Measurements from ENCODE around the gene MTCL1. TPM values are rescaled to one million over a fixed set of nuclear protein-coding genes. Genes with fewer than 3 reads are reported as not detected.

MTCL1 gene
- total and polyA plus RNA-seq, 2 experiments from 2014 or later: 10.6 to 19.7 TPM

DNA sequence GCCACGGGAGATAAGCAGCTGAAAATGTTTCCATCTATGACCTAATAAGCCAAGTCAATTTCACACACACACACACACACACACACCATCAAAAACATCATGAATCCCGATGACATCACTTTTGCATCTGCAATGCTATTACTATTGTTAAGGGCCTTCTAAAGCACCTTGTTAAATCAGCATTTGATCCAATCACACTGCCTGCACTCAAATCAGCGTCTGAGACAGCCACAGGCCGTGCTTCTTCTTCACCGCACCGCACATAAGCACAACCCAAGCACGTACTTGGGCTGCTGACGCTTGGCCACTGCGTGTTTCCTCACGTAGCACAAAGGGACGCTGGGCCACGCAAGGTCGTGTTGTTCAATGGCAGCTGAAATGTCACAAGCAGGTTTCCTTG lies 15.8 kb upstream of the MTCL1 start:
- Histone ChIP-seq H3K27me3 (no peaks in the 10 kb centered on the region), H3K79me2 (no peaks in the 10 kb centered on the region)

DNA sequence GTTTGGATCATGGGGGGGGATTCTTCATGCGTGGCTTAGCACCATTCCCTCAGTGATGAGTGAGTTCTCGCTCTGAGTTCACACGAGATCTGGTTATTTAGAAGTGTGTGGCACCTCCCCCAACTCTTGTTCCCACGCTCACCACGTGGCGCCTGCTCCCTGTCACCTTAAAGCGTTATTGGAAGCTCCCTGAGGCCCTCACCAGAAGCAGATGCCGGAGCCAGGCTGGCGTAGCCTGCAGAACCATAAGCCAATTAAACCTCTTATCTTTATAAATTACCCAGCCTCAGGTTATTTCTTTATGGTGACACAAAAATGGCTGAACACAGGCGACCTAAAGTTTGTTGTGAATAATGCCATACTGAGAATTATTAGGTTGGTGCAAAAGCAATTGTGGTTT lies 10.5 kb upstream of the MTCL1 start:
- Histone ChIP-seq H3K27me3 (no peaks in the 10 kb centered on the region), H3K9me3 (ENCODE audit: low read depth) (no peaks in the 10 kb centered on the region), H4K20me1 (ENCODE audit: insufficient read depth, poor library complexity, severe bottlenecking) (no peaks in the 10 kb centered on the region), H3K9me2 (replicated peaks; ENCODE audit: insufficient read depth) (no peaks in the 10 kb centered on the region), H3K4me2 (no peak overlapping the region), H3K36me3 (replicated peaks; ENCODE audit: insufficient read depth, low read depth) (no peaks in the 10 kb centered on the region), H3K4me3 (no peak overlapping the region), H3K27ac (no peak overlapping the region), H2AFZ (no peak overlapping the region), H3K4me1 (ENCODE audit: insufficient read depth) (no peaks in the 10 kb centered on the region), H3K79me2 (no peaks in the 10 kb centered on the region)
- no peak for DNase-seq (ENCODE audit: low spot score)
- WGBS (ENCODE audit: low lambda C conversion rate, missing lambda C conversion rate): 82% methylated on average over 10 of the region's 10 CpGs
- TF ChIP-seq, protein P1, sequence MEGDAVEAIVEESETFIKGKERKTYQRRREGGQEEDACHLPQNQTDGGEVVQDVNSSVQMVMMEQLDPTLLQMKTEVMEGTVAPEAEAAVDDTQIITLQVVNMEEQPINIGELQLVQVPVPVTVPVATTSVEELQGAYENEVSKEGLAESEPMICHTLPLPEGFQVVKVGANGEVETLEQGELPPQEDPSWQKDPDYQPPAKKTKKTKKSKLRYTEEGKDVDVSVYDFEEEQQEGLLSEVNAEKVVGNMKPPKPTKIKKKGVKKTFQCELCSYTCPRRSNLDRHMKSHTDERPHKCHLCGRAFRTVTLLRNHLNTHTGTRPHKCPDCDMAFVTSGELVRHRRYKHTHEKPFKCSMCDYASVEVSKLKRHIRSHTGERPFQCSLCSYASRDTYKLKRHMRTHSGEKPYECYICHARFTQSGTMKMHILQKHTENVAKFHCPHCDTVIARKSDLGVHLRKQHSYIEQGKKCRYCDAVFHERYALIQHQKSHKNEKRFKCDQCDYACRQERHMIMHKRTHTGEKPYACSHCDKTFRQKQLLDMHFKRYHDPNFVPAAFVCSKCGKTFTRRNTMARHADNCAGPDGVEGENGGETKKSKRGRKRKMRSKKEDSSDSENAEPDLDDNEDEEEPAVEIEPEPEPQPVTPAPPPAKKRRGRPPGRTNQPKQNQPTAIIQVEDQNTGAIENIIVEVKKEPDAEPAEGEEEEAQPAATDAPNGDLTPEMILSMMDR (IDR thresholded peaks at IDR 0.05; ENCODE audit: poor library complexity): no peak
- TF ChIP-seq EZH2 (IDR thresholded peaks at IDR 0.05; ENCODE audit: borderline replicate concordance): no peak
- no peak for TF ChIP-seq EZH2phosphoT487 (IDR thresholded peaks at IDR 0.05; ENCODE audit: low read depth, severe bottlenecking, unreplicated experiment)

More for the DNA sequence above, 15.8 kb upstream of the MTCL1 start:
- TF ChIP-seq, protein P1 (IDR thresholded peaks at IDR 0.05; ENCODE audit: poor library complexity): no peak
- TF ChIP-seq EZH2 (IDR thresholded peaks at IDR 0.05; ENCODE audit: borderline replicate concordance) (no peak), EZH2phosphoT487 (IDR thresholded peaks at IDR 0.05; ENCODE audit: low read depth, severe bottlenecking, unreplicated experiment) (no peak)
- H3K4me2 ChIP-seq: no peak overlapping the region
- H2AFZ ChIP-seq: no peak overlapping the region
- H3K36me3 ChIP-seq (replicated peaks; ENCODE audit: insufficient read depth, low read depth): no peaks in the 10 kb centered on the region
- no peaks in the 10 kb centered on the region for H3K9me2 ChIP-seq (replicated peaks; ENCODE audit: insufficient read depth)
- no peak for DNase-seq (ENCODE audit: low spot score)
- no peaks in the 10 kb centered on the region for H3K9me3 ChIP-seq (ENCODE audit: low read depth)
- H4K20me1 ChIP-seq (ENCODE audit: insufficient read depth, poor library complexity, severe bottlenecking): no peaks in the 10 kb centered on the region
- no peak overlapping the region for H3K4me3 ChIP-seq
- peaks cover 8% of the 10 kb centered on the region for H3K4me1 ChIP-seq (ENCODE audit: insufficient read depth)
- 78% methylated on average over 13 of the region's 13 CpGs for WGBS (ENCODE audit: low lambda C conversion rate, missing lambda C conversion rate)
- H3K27ac ChIP-seq: no peak overlapping the region

DNA sequence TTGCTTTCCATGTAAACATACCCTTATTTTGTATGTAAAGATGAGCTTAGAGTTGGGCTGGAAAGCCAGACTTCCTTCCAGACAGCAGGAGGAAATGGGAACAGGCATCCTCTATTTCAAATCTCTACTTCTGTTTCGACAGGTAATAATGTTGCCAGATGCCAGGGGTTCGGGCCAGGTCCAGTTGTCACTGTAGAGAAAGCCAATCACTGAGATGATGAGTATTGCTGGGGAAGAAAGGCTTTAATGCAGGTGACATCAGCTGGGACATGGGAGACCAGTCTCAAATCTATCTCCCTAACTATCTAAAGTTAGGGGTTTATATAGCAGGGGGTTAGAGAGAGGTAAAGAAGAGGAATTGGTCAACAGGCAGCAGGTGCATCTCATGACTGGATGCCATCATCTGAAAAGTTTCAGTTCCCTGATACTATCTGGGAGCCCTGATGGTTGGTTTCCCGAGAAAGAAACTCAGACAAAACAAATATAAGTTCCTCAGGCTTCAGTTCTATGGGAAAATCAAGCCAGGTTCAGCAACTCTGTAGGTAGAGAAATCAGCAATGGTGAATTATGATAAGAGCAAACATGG lies 9.3 kb upstream of the MTCL1 start:
- TF ChIP-seq EZH2 (IDR thresholded peaks at IDR 0.05; ENCODE audit: borderline replicate concordance): no peak
- TF ChIP-seq EZH2phosphoT487 (IDR thresholded peaks at IDR 0.05; ENCODE audit: low read depth, severe bottlenecking, unreplicated experiment): no peak
- TF ChIP-seq, protein P1 (IDR thresholded peaks at IDR 0.05; ENCODE audit: poor library complexity): no peak
- no peaks in the 10 kb centered on the region for H4K20me1 ChIP-seq (ENCODE audit: insufficient read depth, poor library complexity, severe bottlenecking)
- H3K79me2 ChIP-seq: no peaks in the 10 kb centered on the region
- no peak overlapping the region for H2AFZ ChIP-seq
- no peaks in the 10 kb centered on the region for H3K9me3 ChIP-seq (ENCODE audit: low read depth)
- H3K27me3 ChIP-seq: no peaks in the 10 kb centered on the region
- no peak overlapping the region for H3K27ac ChIP-seq
- 83% methylated on average over 3 of the region's 3 CpGs for WGBS (ENCODE audit: low lambda C conversion rate, missing lambda C conversion rate)
- H3K4me2 ChIP-seq: no peak overlapping the region
- no peak for DNase-seq (ENCODE audit: low spot score)
- no peaks in the 10 kb centered on the region for H3K4me1 ChIP-seq (ENCODE audit: insufficient read depth)
- no peaks in the 10 kb centered on the region for H3K36me3 ChIP-seq (replicated peaks; ENCODE audit: insufficient read depth, low read depth)
- no peaks in the 10 kb centered on the region for H3K9me2 ChIP-seq (replicated peaks; ENCODE audit: insufficient read depth)
- no peak overlapping the region for H3K4me3 ChIP-seq

Data from hepatocyte (in vitro differentiated cells).